T-helper 2 cell treated with Interferon-gamma antibody and Interleukin-4, amounts not matched to agents 100 ng/mL and 5 ng/mL, for 36 hours (primary cell): ENCODE data around the gene NUTM1. TPM values are rescaled to one million over a fixed set of nuclear protein-coding genes. Genes with fewer than 3 reads are reported as not detected.
"Not testable (repeated sequence)": the region's sequence is repeated elsewhere in the genome, so short reads cannot be mapped to it uniquely, and the experiment has no call there.

ENCODE experiments used
- intact Hi-C: fragments of 100-400 bp; cut with micrococcal nuclease; formaldehyde crosslinking; loops from one replicate; pipeline ENCODE4 v1.15.1; 2023
- total RNA-seq: library from RNA; stranded (reverse); gene quantifications from 2 replicates; pipeline ENCODE4 v1.2.3, GENCODE V29; 2022

Gene NUTM1
- total RNA-seq, 1 donor from 2014 or later: not detected

DNA sequence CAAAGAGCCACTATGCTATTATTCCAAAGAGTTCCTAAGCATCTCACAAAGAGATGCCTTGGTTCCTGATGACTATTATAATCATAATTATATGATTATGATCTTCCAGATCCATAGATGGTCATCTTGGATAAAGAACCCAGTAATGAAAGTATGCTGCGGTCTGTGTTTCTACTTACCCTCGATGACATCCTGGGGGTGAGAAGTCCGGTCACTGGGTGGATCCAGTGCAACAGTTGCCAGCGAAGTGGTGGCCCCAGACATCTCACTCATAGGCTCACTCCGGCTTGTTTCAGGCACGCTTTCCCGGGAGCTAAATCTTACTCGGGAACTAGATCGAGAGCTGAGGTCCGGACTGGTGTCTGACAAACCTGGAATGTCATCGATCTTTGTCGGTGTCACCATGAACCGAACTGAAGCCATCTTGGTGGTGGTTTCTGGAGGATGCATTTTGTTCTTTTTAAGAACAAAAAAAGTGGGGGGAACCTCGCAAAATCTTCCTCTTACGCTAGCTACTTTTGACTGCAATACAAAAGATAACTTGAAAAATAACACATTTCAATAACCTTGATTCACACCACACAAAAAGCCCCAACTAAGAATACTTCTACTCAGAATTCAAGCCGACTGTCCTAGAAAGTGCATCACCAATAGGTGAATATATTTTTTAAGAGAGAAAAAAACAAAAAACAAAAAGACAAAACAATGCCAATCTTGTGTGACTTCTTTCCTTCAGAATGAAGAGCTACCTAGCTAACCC is 6.7 kb upstream of the NUTM1 start:
- intact Hi-C loops: loop anchor here (2.0 to 5.0 kb wide), 2 partner anchors 236 to 246 kb away; partner anchors contain the start of genes EMC7 and GOLGA8B

DNA sequence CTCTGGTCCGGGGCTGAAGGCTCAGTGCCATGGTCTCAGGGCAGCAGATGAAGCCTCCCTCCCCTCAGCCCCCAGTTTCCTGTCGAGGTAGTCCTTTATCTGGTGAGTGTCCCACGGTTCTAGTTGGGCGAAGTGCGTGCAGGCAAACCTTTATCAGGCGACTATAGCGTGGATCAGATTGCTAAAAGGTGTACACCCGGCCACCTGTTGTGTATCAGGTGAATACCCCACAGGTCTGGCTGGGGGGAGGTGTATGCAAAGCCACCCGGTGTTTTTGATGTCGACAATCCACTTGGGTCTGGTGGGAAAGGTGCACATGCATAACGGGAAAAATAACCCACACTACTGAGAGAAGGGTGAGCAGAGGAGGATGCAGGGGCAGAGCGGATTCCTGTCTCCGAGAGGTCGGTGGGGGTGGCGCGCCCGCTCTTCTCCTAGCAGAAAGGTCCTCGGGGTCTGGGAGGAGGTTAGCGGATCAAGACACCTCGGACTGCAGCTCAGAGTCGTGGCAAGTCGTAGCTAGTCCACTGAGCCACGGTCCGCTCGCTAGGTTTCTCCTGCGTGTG is 6.0 kb upstream of the NUTM1 start:
- intact Hi-C loops: loop anchor here (1.0 to 5.0 kb wide), 3 partner anchors 30 to 245 kb away; partner anchors contain the start of genes EMC7, GOLGA8B and LPCAT4

DNA sequence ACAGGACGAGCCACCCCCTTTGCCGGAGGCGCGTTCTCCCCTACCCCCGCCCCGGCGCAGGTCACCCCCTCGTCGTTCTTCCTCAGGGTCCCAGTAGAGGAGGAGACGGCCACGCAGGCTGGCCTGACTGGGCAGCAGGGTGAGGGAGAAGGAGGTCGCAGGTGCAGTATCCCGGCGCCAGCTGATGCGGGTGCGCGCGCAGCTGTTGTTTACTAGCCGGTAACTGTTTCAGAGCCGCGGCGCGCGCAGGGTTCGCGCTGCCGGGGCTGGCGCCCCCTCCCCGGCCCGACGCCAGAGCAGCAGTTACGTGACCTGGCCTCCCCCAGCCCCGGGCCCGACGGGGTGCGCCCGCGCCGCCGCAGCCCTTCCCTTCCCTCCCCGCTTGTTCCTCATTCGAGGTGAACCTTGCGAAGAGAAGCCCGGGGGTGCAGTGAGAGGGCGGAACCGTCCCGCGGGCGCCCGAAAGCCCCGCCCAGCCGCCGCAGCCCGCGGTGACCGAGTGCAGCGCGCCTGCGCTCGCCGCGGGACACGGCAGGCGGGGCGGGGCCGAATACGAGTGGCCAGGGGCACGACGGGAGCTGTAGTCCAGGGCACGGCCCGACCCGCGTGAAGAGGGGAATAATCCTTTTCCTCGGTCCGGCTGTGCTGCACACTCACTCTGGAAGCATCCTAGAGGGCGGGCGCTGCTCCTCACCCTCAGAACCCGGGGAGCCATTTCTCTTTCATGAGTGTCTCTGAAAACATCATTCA is 5.4 kb upstream of the NUTM1 start, which contains the start of gene SLC12A6:
Gene SLC12A6, minus strand, starts transcription at position 225 of the 750 bp plus-strand sequence. CDS start 1,101 bp downstream, outside the sequence.
- intact Hi-C loops: loop anchor here (1.0 to 5.0 kb wide), 4 partner anchors 30 to 245 kb away; partner anchors contain the start of genes EMC4, EMC7, GOLGA8B and LPCAT4

DNA sequence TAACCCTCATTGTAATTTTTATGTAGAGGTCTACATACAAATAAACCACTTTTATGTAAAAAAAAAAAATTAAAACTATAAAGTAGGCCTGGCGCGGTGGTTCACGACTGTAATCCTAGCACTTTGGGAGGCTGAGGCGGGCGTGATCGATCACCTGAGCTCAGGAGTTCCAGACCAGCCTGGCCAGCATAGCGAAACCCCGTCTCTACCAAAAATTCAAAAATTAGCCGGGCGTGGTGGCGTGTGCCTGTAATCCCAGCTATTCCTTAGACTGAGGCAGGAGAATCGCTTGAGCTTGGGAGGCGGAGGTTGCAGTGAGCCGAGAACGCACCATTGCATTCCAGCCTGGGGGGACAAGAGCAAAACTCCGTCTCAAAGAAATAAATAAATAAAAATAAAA is 4.8 kb upstream of the NUTM1 start:
- intact Hi-C loops: loop anchor here (2.0 to 5.0 kb wide), 2 partner anchors 114 to 244 kb away; partner anchors contain the start of genes EMC4 and GOLGA8B

DNA sequence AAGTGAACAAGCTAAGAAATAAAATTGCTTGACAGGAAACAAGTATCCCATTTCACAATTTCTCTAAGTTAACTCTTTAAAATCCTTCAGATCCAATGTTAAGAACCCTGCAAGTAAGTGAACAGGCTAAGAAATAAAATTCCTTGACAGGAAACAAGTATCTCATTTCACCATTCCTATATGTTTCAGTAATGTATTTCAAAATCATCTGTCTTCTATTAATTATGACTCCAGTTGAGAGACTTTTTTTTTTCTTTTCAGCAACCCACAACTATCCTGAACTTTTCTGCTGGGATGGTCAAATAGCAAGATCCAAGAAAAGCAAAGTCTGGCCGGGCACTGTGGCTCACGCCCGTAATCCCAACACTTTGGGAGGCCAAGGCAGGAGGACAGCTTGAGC is 3.2 kb upstream of the NUTM1 start:
- intact Hi-C loops: loop anchor here (2.0 to 5.0 kb wide), 2 partner anchors 115 to 242 kb away; partner anchors contain the start of genes EMC4 and GOLGA8B

DNA sequence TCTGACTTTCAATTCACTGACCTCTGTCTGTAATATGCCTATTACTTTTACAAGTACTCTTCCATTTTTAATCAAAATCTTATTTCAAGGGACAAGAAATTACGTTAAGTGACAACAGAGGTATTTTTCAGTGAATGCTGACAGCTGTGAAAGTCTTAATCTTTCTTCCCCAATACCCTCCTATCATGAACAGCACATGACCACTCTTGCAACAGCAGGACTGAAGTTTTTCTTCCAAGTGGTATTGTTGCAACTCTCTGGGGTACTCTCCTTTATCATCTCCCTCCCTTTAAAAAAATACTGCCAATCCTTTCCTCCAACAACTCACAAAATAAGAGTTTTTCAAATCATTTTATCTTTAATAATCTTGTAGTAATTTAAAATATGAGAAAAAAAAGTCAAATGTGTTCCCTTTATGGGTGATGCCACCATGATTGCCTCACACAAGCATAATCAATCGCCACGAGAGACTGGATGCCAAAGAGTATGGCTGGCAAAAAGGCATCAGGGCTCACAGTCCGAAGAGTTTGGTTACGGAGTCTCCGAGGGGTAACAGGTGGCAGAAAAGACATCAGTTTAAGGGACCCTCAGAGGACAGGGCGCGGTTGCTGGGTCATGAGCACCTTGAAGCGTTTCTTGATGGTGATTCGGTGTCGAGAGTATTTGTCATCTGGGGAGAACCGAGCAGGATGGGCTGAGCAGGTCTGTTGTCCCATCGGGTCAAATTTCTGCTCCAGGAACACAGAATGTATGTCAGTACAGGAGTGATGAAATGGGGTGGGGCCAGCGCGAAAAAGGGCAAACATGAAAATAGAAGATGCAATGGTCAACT is 1.5 kb upstream of the NUTM1 start:
- intact Hi-C loops: loop anchor here (1.0 to 2.0 kb wide), 2 partner anchors 95 to 100 kb away; partner anchors contain the start of gene GOLGA8A

DNA sequence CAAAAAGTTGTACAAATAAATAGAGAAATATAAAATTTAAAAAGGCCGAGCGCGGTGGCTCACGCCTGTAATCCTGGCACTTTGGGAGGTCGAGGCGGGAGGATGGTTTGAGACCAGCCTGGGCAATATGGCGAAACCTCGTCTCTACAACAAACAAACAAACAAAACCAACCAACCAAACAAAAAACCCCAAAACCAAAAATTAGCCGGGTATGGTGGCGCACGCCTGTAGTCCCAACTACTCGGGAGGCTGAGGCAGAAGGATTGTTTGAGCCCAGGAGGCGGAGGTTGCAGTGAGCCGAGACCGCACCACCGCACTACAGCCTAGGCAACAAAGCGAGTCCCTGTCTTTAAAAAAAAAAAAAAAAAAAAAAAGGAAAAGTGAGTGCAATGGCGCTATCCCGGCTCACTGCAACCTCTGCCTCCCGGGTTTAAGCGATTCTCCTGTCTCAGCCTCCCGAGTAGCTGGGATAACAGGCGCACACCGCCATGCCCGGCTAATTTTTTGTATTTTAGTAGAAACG is 840 bp upstream of the NUTM1 start:
- intact Hi-C loops: loop anchor here (1.0 to 2.0 kb wide), 2 partner anchors 95 to 101 kb away; partner anchors contain the start of gene GOLGA8A

DNA sequence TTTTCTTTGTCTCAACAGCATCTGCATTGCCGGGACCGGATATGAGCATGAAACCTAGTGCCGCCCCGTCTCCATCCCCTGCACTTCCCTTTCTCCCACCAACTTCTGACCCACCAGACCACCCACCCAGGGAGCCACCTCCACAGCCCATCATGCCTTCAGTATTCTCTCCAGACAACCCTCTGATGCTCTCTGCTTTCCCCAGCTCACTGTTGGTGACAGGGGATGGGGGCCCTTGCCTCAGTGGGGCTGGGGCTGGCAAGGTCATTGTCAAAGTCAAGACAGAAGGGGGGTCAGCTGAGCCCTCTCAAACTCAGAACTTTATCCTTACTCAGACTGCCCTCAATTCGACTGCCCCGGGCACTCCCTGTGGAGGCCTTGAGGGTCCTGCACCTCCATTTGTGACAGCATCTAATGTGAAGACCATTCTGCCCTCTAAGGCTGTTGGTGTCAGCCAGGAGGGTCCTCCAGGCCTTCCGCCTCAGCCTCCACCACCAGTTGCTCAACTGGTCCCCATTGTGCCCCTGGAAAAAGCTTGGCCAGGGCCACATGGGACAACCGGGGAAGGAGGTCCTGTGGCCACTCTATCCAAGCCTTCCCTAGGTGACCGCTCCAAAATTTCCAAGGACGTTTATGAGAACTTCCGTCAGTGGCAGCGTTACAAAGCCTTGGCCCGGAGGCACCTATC is 5.0 kb downstream of the NUTM1 start:
- intact Hi-C loops: no loop called here

DNA sequence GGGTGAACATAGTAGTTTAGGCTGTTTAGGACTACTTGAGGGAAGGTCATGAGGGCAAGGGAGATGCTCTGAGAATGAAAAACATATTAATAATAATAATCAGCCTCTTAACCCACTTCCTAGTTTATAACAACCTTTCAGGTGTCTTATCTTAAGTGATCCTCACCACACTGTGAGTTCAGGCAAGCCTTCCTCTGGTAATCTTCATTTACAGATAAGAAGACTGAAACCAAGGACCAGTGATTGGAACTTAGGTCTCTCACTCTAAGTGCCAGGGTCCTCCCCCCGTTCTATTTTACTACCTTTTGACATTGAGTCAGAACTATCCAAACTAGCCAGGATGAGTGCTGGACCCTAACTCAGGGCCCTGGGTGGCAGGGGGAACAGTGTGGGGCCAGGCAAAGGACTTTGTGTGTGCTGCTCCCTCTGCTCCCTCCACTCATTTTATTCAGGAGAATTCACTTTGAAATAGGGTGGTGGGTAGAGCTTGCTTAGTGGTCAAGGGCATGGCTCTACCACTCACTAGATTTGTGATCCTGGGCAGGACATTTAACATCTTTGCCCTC is 5.7 kb downstream of the NUTM1 start:
- intact Hi-C loops: no loop called here

DNA sequence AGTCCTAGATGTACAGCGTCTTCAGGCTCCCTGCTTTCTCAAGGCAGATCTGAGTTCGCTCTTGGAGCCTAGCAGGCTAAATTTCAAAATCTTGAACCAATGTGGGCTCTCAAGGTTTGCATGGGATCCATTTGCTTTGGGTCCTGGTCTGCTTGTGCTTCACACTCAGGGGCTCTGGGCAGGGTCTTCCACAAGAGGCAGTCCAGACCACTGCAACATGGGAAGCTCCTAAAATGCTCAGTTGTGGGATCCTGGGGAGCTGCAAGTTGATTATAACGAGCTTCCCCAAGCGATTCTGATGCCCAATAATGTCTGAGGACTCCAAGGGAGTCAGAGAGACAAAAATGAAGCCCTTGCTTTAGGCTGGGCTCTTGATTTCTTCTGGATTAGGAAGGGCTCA is 6.7 kb downstream of the NUTM1 start:
- intact Hi-C loops: no loop called here

DNA sequence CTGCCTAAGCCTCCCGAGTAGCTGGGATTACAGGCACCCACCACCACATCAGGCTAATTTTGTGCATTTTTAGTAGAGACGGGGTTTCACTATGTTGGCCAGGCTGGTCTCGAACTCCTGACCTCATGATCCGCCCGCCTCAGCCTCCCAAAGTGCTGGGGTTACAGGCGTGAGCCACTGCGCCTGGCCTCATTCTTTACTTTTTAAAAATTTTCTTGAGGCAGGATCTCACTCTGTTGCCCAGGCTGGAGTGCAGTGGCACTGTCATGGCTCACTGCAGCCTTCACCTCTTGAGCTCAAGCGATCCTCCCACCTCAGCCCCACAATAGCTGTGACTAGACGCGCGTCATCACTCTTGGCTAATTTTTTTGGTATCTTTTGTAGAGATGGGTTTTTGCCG is 9.9 kb downstream of the NUTM1 start:
- intact Hi-C loops: not testable (repeated sequence)

DNA sequence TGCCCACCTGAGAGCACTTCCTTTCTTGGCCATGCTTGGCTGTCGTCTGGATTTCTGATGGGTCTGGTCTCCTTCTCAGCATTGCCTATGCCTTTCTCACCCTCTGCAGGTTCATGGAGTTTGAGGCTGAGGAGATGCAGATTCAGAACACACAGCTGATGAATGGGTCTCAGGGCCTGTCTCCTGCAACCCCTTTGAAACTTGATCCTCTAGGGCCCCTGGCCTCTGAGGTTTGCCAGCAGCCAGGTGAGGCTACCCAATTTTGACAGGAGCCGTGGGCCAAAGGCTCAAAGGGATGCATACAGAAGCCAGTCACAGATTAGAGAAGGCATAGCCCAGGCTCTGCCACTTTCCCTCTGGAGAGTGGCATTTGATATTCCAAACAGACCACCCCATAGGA is 10.5 kb downstream of the NUTM1 start:
- intact Hi-C loops: no loop called here

DNA sequence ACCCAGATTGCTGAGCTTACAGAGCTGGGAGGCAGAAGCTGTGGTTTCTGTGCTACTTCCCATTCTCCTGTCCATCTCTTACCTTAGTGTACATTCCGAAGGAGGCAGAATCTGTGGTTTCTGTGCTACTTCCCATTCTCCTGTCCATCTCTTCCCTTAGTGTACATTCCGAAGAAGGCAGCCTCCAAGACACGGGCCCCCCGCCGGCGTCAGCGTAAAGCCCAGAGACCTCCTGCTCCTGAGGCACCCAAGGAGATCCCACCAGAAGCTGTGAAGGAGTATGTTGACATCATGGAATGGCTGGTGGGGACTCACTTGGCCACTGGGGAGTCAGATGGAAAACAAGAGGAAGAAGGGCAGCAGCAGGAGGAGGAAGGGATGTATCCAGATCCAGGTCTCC is 11.2 kb downstream of the NUTM1 start:
- intact Hi-C loops: no loop called here

DNA sequence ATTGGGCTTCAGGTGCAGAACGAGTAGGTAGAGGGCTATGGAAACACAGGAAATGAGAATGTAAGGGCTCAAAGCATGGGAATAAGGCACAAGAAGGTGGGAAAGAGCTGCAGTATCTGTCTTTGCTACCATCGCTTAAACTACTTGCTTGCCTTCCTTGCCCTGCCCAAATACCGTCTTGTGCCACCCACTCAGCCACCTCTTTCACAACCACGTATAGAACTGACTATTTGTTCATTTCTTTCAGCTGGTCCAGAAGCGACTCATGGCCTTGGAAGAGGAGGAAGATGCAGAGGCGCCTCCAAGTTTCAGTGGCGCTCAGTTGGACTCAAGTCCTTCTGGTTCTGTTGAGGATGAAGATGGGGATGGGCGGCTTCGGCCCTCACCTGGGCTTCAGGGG is 12.1 kb downstream of the NUTM1 start:
- intact Hi-C loops: no loop called here

DNA sequence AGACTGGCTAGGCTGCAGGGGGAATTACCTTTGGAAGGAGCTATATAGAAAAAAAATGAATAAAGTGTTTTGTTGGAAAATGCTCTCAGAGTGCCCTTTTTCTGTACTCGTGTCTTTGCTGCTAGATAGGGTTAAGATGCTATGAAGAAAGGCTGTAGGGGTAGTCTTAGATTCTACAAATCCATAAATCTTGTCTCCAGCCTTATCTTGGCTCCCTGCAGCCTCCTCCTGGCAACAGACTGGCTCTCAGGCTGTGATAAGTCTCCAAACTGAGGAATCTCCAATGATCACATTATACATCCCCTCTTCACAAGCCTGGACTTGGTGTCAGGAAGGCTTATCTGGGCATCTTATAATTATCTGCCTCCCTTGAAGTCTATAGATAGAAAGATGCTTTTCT is 14.5 kb downstream of the NUTM1 start:
- intact Hi-C loops: no loop called here

DNA sequence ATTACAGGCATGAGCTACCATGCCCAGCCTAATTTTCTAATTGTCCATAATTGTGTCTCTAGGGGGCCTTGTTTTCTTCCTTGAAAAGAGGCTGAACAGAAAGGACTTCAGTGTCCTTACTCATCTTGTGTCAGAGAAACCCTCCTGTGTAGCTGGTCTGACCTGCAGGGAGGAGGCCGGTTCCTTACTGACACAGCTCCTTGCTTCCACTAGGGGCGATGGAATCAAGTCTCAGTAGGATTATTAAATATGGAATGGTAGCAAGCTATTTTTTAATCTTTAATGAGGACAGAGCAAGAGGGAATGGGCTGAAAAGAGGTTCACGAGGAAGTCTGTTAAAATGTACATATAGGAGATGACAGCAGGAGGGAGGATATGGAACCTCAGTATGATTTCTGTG is 15.3 kb downstream of the NUTM1 start:
- intact Hi-C loops: no loop called here

DNA sequence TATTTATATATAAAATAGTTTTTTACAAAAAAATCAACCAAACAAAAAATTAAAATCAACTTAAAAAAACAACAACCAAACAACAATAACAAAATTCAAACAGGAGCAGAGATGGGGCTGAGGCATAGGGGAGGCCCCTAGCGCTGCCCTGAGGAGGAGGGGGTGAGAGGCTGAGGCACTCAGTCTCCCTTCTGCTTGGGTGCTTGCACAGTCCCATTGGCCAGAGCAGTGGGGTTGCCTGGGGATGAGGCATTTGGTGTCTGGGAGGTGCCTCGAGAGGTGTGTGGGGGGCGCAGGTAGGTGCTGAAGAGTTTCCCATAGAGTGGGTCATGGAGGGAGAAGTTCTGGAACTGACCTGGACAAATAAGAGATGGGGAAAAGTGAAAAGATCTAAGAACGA is 15.8 kb downstream of the NUTM1 start:
- intact Hi-C loops: no loop called here

DNA sequence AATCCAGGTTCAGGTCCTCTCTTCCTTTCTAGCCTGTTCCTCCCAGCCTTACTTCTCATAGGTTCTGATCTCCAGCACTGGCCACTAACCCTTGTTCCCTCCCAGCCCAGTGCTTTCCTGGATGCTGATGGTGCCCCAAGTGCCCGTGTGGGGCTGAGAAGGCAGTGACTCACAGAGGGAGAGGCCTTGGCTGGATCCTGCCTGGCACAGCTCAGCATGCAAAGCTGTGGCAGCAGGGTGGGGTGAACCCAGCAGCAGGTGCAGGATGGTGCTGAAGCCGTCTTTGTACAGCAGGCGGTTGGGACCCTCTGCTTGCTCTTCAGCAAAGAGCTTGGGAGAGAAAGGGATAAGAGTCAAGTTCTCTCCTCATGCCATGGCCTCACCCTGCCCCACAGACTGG is 16.3 kb downstream of the NUTM1 start:
- intact Hi-C loops: no loop called here

DNA sequence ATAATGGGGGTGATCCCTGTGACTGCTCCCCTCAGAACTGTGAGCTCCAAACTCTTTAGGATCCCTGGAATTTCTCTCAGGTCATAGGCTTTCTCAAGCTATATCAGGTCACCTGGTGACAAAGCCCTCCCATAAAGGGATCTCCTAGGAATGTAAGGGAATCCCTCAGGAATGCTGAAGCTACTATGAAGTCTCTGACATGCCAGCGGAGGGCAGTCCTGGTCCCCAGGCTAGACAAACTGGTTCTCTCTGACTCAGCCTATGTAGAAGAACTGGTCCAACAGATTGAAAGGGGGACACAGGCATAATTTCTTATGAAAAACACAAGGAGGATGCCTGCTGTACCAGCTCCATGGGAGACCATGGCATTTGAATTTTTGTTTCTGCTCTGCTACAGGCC is 17.2 kb downstream of the NUTM1 start:
- intact Hi-C loops: no loop called here

DNA sequence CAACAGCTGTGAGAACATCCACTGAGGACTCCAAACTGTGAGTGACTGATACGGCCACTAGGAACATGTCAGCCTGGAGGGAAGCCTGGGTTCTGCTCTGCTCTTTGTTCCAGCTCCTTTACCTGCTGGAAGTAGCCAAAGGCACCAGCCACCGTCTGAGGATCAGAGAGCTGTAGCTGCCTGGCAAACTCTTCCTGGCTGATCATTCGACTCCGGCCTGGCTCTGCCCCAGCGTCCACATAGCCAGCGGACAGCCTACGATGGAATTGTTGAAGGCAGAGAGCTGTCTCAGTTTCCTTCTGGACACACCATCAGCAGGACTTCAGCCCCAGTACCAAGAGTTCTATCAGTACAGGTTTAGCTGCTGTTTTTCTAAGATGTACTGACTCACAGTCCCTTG is 18.2 kb downstream of the NUTM1 start:
- intact Hi-C loops: no loop called here
